Transverse colon (tissue), 4 donors: ENCODE measurements around the gene TLX2. TPM values are rescaled to one million over a fixed set of nuclear protein-coding genes. Genes with fewer than 3 reads are reported as not detected.

Source experiments
- DNase-seq: peaks from one replicate; pipeline ENCODE4 v3.0.0-alpha.2; 2019
- H3K27ac ChIP-seq, 4 donors: fragments of 200-600 bp; sonication (generic); 2 replicates each; pipeline ENCODE4 v1.5.1; 2016 to 2018; ENCODE audit warnings: inconsistent platforms in 4 of 4
- H3K27me3 ChIP-seq: fragments of 200-600 bp; sonication (generic); 2 replicates; pipeline ENCODE4 v1.5.1; 2017; ENCODE audit warnings: inconsistent platforms
- H3K36me3 ChIP-seq, 4 donors: fragments of 200-600 bp; sonication (generic); 2 replicates each; pipeline ENCODE4 v1.5.1; 2017 to 2019; ENCODE audit warnings: inconsistent platforms in 4 of 4
- H3K4me1 ChIP-seq, 4 donors: fragments of 200-600 bp; sonication (generic); 2 replicates each; pipeline ENCODE4 v1.5.1; 2017 to 2020; ENCODE audit warnings: inconsistent platforms in 4 of 4
- H3K4me3 ChIP-seq, 4 donors: fragments of 200-600 bp; sonication (generic); 1 replicate in 1 of 4; 2 replicates in 3 of 4; pipeline versions ENCODE4 v1.5.1 to v1.6.1; 2017 to 2019; ENCODE audit warnings: inconsistent platforms in 4 of 4
- H3K9me3 ChIP-seq, 2 donors: fragments of 200-600 bp; sonication (generic); 2 replicates each; pipeline ENCODE4 v1.5.1; 2017 to 2019; ENCODE audit warnings: inconsistent platforms in 2 of 2
- CTCF ChIP-seq, 5 experiments: fragments of 200-600 bp in 3 of 5; fragments of 450-650 bp in 2 of 5; sonication (generic) in 3 of 5; IDR thresholded peaks; 1 replicate in 2 of 5; 2 replicates in 3 of 5; pipeline ENCODE4 v1.5.1; 2016 to 2017; ENCODE audit warnings: antibody characterized with exemption in 5 of 5, inconsistent platforms in 3 of 5, mild to moderate bottlenecking in 2 of 5, moderate library complexity in 1 of 5
- EP300 ChIP-seq: sonication (generic); formaldehyde crosslinking; IDR thresholded peaks from one replicate; pipeline ENCODE4 v1.6.1; 2017; ENCODE audit warnings: antibody characterized with exemption, low read depth
- POLR2A ChIP-seq: fragments of 450-650 bp; IDR thresholded peaks from one replicate; pipeline ENCODE4 v1.6.1; 2016; ENCODE audit warnings: antibody characterized with exemption, mild to moderate bottlenecking, moderate library complexity
- POLR2AphosphoS5 ChIP-seq, 3 donors: sonication (generic); formaldehyde crosslinking; IDR thresholded peaks; one replicate each; pipeline ENCODE4 v1.6.1; 2016; ENCODE audit warnings: antibody characterized with exemption in 3 of 3
- WGBS, 2 donors: methylation state at CpG; one replicate each; pipeline ENCODE4 v1.1.5; 2018; ENCODE audit warnings: low coverage in 1 of 2; 5-methylcytosine and 5-hydroxymethylcytosine counted together
- in situ Hi-C, 4 donors: fragments of 200-750 bp; cut with MboI; loops; one replicate each; pipeline versions ENCODE4 v1.15.0 to v1.15.1; 2017; ENCODE audit warnings: low sequenced_read_pairs in 3 of 4, low pct_ligation_motif_present in 1 of 4, low pct_unique_long_range_greater_than_20kb in 1 of 4
- intact Hi-C: fragments of 100-400 bp; cut with DNase I; formaldehyde crosslinking; loops from one replicate; pipeline ENCODE4 v1.15.1; 2023; ENCODE audit warnings: low total_unique reads
- total RNA-seq, 4 donors: library from RNA; depleted of rRNA; stranded (reverse); fragments of >200 nt; gene quantifications; one replicate each; pipeline ENCODE4 v1.1.0, GENCODE V29; 2016

Gene TLX2
- total RNA-seq, 4 donors from 2014 or later, result 0.96 to 2.5 TPM; not detected in 2

GRCh38 chr2:74562126-74562775, 48.0 kb downstream of the TLX2 start:
- Histone ChIP-seq H3K27ac (no peak overlapping the region), H3K27me3 (no peaks in the 10 kb centered on the region), H3K4me1 (peaks cover 0 to 15% (median 11%) of the 10 kb centered on the region in 4 donors), H3K4me3 (no peak overlapping the region), H3K9me3 (no peaks in the 10 kb centered on the region), H3K36me3 (no peaks in the 10 kb centered on the region)
- TF ChIP-seq EP300 (no peak), POLR2AphosphoS5 (IDR thresholded peaks at IDR 0.05) (no peak), CTCF (IDR thresholded peaks at IDR 0.05) (no peak), POLR2A (no peak)
- WGBS, 2 donors, result 83 to 85% methylated on average over 2 to 7 of the region's 7 CpGs
- DNase-seq, result no peak
- intact Hi-C loops (no loop called here), in situ Hi-C loops (no loop called here)

- H3K27ac ChIP-seq, result no peak overlapping the region
- intact Hi-C loops, result no loop called here
- no peaks in the 10 kb centered on the region for H3K36me3 ChIP-seq
- H3K9me3 ChIP-seq, result no peaks in the 10 kb centered on the region
- WGBS, 2 donors, result 69 to 84% methylated on average over 2 to 5 of the region's 5 CpGs
- TF ChIP-seq POLR2AphosphoS5 (IDR thresholded peaks at IDR 0.05) (no peak), EP300 (no peak), CTCF (IDR thresholded peaks at IDR 0.05) (no peak), POLR2A (no peak)
- in situ Hi-C loops, result no loop called here
- H3K4me3 ChIP-seq, result no peak overlapping the region
- no peaks in the 10 kb centered on the region for H3K27me3 ChIP-seq
- DNase-seq, result no peak
- peaks cover 0 to 5% (median 0%) of the 10 kb centered on the region in 4 donors for H3K4me1 ChIP-seq
Observed at GRCh38 chr2:74564222-74564621, 50.0 kb downstream of the TLX2 start.

DNA sequence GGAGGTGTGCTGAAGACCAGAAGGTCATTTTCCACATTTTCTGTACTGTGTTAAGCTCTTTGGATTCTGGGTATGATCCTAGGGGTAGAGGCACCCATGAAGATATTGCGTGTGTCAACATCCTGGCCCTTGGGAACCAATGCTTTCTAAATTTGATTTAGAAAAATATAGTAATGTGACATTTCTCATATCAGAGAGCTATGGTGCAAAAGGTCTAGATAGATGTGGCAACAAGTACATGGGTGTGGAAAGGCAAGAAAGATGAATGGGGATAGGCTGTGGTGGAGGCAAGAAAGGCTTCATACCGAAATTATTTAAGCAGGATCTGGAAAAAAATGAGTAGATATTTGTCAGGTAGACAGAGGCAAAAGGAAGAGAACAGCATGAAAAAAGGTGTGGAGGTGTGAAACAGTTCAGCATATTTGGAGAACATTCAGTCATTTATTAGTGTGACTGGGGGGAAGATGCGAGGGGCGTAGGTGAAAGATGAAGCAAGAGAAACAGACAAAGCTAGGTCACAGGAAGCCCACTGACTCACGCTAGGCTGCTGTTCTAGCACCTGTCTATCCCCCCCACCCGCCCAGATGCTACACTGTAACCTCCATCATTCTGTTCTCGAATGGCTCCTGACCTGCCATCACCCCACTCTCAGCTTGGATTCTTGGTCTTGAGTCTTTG, 52.0 kb downstream of the TLX2 start:
- H3K9me3 ChIP-seq, result no peaks in the 10 kb centered on the region
- no peaks in the 10 kb centered on the region for H3K4me1 ChIP-seq
- H3K27me3 ChIP-seq, result no peaks in the 10 kb centered on the region
- WGBS, 2 donors, result 64 to 94% methylated on average over 6 to 7 of the region's 7 CpGs
- H3K4me3 ChIP-seq, result no peak overlapping the region
- TF ChIP-seq POLR2A (no peak), POLR2AphosphoS5 (IDR thresholded peaks at IDR 0.05) (no peak), EP300 (no peak), CTCF (IDR thresholded peaks at IDR 0.05) (no peak)
- in situ Hi-C loops, result no loop called here
- no peaks in the 10 kb centered on the region for H3K36me3 ChIP-seq
- DNase-seq, result no peak
- no peak overlapping the region for H3K27ac ChIP-seq
- intact Hi-C loops, result no loop called here

DNA sequence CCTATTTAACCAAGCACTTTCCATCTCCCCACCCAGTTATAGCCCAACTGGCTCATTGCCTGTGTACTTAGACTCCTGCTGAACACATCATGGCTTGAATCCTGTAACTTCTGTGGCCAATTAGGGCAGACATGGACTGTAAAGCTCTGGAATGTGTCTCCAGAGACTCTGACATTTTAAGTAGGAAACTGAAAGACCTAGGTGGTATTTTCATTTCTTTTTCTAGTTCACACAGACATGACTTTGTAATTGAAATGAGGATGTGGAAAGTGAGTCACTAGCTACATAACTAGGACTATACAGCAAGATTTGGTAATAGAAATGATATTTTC, 52.5 kb downstream of the TLX2 start:
- no peak overlapping the region for H3K27ac ChIP-seq
- in situ Hi-C loops, result no loop called here
- H3K36me3 ChIP-seq, result no peaks in the 10 kb centered on the region
- no peak overlapping the region for H3K4me3 ChIP-seq
- DNase-seq, result no peak
- intact Hi-C loops, result no loop called here
- TF ChIP-seq POLR2AphosphoS5 (IDR thresholded peaks at IDR 0.05) (no peak), CTCF (IDR thresholded peaks at IDR 0.05) (no peak), EP300 (no peak), POLR2A (no peak)
- H3K9me3 ChIP-seq, result no peaks in the 10 kb centered on the region
- no peaks in the 10 kb centered on the region for H3K27me3 ChIP-seq
- H3K4me1 ChIP-seq, result no peaks in the 10 kb centered on the region

Other genes with a start within 250 kb of the TLX2 start
- gene SLC4A5, start 171.0 kb upstream of the TLX2 start, total RNA-seq, result 1 to 10 TPM in 3 of 4 donors, under 1 TPM in 1; 0.37 to 6.1 (median 3.5) TPM
- gene DCTN1, start 134.1 kb upstream of the TLX2 start, total RNA-seq, result 100 to 1,000 TPM; 109 to 134 (median 122) TPM
- gene C2orf81, start 92.8 kb upstream of the TLX2 start, total RNA-seq, result 1 to 10 TPM in 1 of 4 donors, under 1 TPM in 1, not detected in 2; 0.82 to 1.3 TPM
- gene WDR54, start 92.7 kb upstream of the TLX2 start, total RNA-seq, result 1 to 10 TPM in 2 of 4 donors, not detected in 2; 2.3 to 7.0 TPM
- 10 to 100 TPM; 29.7 to 46.4 (median 41.9) TPM for gene RTKN, start 72.5 kb upstream of the TLX2 start, total RNA-seq
- gene INO80B, start 59.4 kb upstream of the TLX2 start, total RNA-seq, result 10 to 100 TPM; 12.9 to 53.9 (median 34.5) TPM
- gene WBP1, start 56.0 kb upstream of the TLX2 start, total RNA-seq, result 100 to 1,000 TPM in 1 of 4 donors, 10 to 100 TPM in 3; 59.5 to 101 (median 62.7) TPM
- 10 to 100 TPM; 54.8 to 76.7 (median 58.9) TPM for gene MOGS, start 49.1 kb upstream of the TLX2 start, total RNA-seq
- 100 to 1,000 TPM in 1 of 4 donors, 10 to 100 TPM in 3; 23.2 to 170 (median 26.3) TPM for gene MRPL53, start 41.8 kb upstream of the TLX2 start, total RNA-seq
- 10 to 100 TPM; 49.7 to 93.1 (median 71.6) TPM for gene CCDC142, start 31.5 kb upstream of the TLX2 start, total RNA-seq
- gene TTC31, start 31.4 kb upstream of the TLX2 start, total RNA-seq, result 10 to 100 TPM; 16.9 to 36.0 (median 32.0) TPM
- gene LBX2, start 14.8 kb upstream of the TLX2 start, total RNA-seq, result 1 to 10 TPM in 2 of 4 donors, under 1 TPM in 1, not detected in 1; 0.80 to 3.8 (median 1.6) TPM
- 10 to 100 TPM in 3 of 4 donors, 1 to 10 TPM in 1; 3.7 to 23.9 (median 19.3) TPM for gene PCGF1, start 6.8 kb upstream of the TLX2 start, total RNA-seq
- gene DQX1, start 11.8 kb downstream of the TLX2 start, total RNA-seq, result 100 to 1,000 TPM in 1 of 4 donors, 10 to 100 TPM in 3; 32.4 to 194 (median 53.1) TPM
- gene AUP1, start 15.3 kb downstream of the TLX2 start, total RNA-seq, result 100 to 1,000 TPM; 164 to 264 (median 189) TPM
- gene HTRA2, start 15.5 kb downstream of the TLX2 start, total RNA-seq, result 10 to 100 TPM in 3 of 4 donors, 1 to 10 TPM in 1; 8.6 to 29.6 (median 21.0) TPM
- gene LOXL3, start 39.5 kb downstream of the TLX2 start, total RNA-seq, result 1 to 10 TPM; 1.6 to 4.1 (median 3.0) TPM
- 10 to 100 TPM; 14.7 to 21.3 (median 20.1) TPM for gene DOK1, start 40.3 kb downstream of the TLX2 start, total RNA-seq
- under 1 TPM in 1 of 4 donors, not detected in 3; 0.27 TPM for gene M1AP, start 133.9 kb downstream of the TLX2 start, total RNA-seq
- 1 to 10 TPM in 3 of 4 donors, under 1 TPM in 1; 0.75 to 5.7 (median 3.6) TPM for gene SEMA4F, start 139.8 kb downstream of the TLX2 start, total RNA-seq